Hepatocyte (in vitro differentiated cells): ENCODE measurements around the gene RDM1. TPM values are rescaled to one million over a fixed set of nuclear protein-coding genes. Genes with fewer than 3 reads are reported as not detected.

Source experiments
- DNase-seq: peaks from one replicate; pipeline ENCODE4 v3.0.0-alpha.2; 2016; ENCODE audit warnings: low spot score
- H2AFZ ChIP-seq: fragments of 200-600 bp; sonication (generic); 2 replicates; pipeline ENCODE4 v1.6.0; 2016; ENCODE audit warnings: antibody characterized with exemption, mild to moderate bottlenecking
- H3K27ac ChIP-seq: fragments of 200-600 bp; sonication (generic); 2 replicates; pipeline ENCODE4 v1.5.1; 2016; ENCODE audit warnings: mild to moderate bottlenecking
- H3K27me3 ChIP-seq: fragments of 200-600 bp; sonication (generic); 2 replicates; pipeline ENCODE4 v1.6.1; 2016
- H3K36me3 ChIP-seq: fragments of 200-600 bp; sonication (generic); replicated peaks from 2 replicates; pipeline ENCODE4 v1.5.1; 2016; ENCODE audit warnings: low read depth; ENCODE audit not compliant: insufficient read depth
- H3K4me1 ChIP-seq: fragments of 200-600 bp; sonication (generic); 2 replicates; pipeline ENCODE4 v1.5.1; 2016; ENCODE audit warnings: mild to moderate bottlenecking, moderate library complexity; ENCODE audit not compliant: insufficient read depth
- H3K4me2 ChIP-seq: fragments of 200-600 bp; sonication (generic); 2 replicates; pipeline ENCODE4 v1.6.0; 2016
- H3K4me3 ChIP-seq: fragments of 200-600 bp; sonication (generic); 2 replicates; pipeline ENCODE4 v1.5.1; 2016; ENCODE audit warnings: mild to moderate bottlenecking
- H3K79me2 ChIP-seq: fragments of 200-600 bp; sonication (generic); 2 replicates; pipeline ENCODE4 v1.6.0; 2017; ENCODE audit warnings: mild to moderate bottlenecking
- H3K9me2 ChIP-seq: fragments of 200-600 bp; sonication (generic); replicated peaks from 2 replicates; pipeline ENCODE4 v1.6.0; 2017; ENCODE audit warnings: mild to moderate bottlenecking; ENCODE audit not compliant: insufficient read depth
- H3K9me3 ChIP-seq: fragments of 200-600 bp; sonication (generic); 2 replicates; pipeline ENCODE4 v1.5.1; 2016; ENCODE audit warnings: low read depth, mild to moderate bottlenecking
- H4K20me1 ChIP-seq: fragments of 200-600 bp; sonication (generic); 2 replicates; pipeline ENCODE4 v1.6.0; 2016; ENCODE audit warnings: mild to moderate bottlenecking; ENCODE audit not compliant: insufficient read depth, poor library complexity, severe bottlenecking
- EZH2 ChIP-seq: fragments of 200-600 bp; sonication (generic); IDR thresholded peaks from 2 replicates; pipeline ENCODE4 v1.6.1; 2016; ENCODE audit warnings: antibody characterized with exemption, mild to moderate bottlenecking, borderline replicate concordance
- EZH2phosphoT487 ChIP-seq: fragments of 200-600 bp; sonication (generic); IDR thresholded peaks from one replicate; pipeline ENCODE4 v1.6.1; 2018; ENCODE audit warnings: antibody characterized with exemption, mild to moderate bottlenecking, low read depth, moderate library complexity; ENCODE audit not compliant: unreplicated experiment, severe bottlenecking
- WGBS: methylation state at CpG from one replicate; pipeline ENCODE4 v1.1.6; 2016; ENCODE audit warnings: low lambda C conversion rate; ENCODE audit errors: missing lambda C conversion rate; 5-methylcytosine and 5-hydroxymethylcytosine counted together
- polyA plus RNA-seq: library from polyadenylated mRNA; unstranded; fragments of >200 nt; fragmentation: Nextera tagmentation; extraction: Ambion mirVana; gene quantifications from 2 replicates; pipeline ENCODE4 v1.2.1, GENCODE V29; 2016
- total RNA-seq: library from RNA; depleted of rRNA; stranded (reverse); fragments of >200 nt; gene quantifications from 2 replicates; pipeline ENCODE4 v1.2.3, GENCODE V29; 2014
- TF ChIP-seq, protein P1 (sequence below): fragments of 200-600 bp; sonication (generic); IDR thresholded peaks from 2 replicates; pipeline ENCODE4 v1.5.1; 2016; ENCODE audit warnings: antibody characterized with exemption, mild to moderate bottlenecking; ENCODE audit not compliant: poor library complexity

RDM1 gene
- total and polyA plus RNA-seq, 2 experiments from 2014 or later = 0.87 TPM; not detected in 1

DNA sequence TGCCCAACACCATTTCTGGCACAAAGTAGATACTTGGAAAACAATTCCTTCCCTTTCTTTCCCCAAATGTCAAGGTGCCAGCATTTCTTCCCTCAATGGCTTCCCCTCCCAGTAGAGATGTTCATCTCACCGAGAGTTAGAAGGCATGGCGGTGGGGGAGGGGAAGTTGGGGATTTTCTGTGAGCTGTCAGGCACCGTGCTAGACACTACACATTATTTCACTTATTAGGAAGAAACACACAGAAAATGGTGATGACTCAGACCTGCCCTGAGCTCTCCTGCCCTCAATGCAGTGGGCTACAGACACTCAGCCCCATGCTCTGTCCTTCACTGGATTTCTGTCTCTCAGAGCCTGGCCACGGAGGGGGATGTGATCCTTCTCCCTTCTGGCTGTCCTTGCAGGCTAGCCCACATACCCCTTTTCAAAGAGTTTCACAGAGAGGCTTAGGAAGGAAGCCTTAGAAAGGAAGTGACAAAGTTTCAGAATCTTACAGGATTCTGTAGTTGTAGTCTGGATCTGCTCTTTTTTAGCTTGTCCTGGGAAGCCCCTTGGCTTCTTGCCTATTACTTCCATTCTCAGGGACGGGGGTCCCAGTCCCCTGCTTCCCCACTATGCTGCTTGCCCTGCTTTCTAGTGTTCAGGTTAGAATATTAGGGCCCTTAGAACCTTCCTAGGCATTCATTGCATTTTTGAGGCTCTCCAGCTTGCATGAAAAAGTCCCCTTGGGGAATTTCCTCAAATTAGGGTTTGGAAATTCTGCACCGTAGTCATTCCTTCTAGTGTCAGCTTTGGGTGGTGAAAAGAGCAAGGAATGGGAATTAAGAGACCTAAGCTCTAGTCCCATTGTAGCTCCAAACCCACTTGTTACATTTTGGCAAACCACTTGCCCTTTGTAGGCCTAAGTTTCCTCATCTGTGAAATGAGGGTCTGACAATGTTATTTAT is 38.2 kb downstream of the RDM1 start:
- no peaks in the 10 kb centered on the region for H3K36me3 ChIP-seq
- no peak overlapping the region for H3K4me3 ChIP-seq
- H3K79me2 ChIP-seq = no peaks in the 10 kb centered on the region
- no peaks in the 10 kb centered on the region for H3K27me3 ChIP-seq
- H3K4me2 ChIP-seq = no peak overlapping the region
- H2AFZ ChIP-seq = no peak overlapping the region
- TF ChIP-seq, protein P1, sequence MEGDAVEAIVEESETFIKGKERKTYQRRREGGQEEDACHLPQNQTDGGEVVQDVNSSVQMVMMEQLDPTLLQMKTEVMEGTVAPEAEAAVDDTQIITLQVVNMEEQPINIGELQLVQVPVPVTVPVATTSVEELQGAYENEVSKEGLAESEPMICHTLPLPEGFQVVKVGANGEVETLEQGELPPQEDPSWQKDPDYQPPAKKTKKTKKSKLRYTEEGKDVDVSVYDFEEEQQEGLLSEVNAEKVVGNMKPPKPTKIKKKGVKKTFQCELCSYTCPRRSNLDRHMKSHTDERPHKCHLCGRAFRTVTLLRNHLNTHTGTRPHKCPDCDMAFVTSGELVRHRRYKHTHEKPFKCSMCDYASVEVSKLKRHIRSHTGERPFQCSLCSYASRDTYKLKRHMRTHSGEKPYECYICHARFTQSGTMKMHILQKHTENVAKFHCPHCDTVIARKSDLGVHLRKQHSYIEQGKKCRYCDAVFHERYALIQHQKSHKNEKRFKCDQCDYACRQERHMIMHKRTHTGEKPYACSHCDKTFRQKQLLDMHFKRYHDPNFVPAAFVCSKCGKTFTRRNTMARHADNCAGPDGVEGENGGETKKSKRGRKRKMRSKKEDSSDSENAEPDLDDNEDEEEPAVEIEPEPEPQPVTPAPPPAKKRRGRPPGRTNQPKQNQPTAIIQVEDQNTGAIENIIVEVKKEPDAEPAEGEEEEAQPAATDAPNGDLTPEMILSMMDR = no peak
- no peak for TF ChIP-seq EZH2phosphoT487
- H4K20me1 ChIP-seq = no peaks in the 10 kb centered on the region
- no peak overlapping the region for H3K27ac ChIP-seq
- H3K9me2 ChIP-seq = no peaks in the 10 kb centered on the region
- H3K4me1 ChIP-seq = peaks cover 13% of the 10 kb centered on the region
- no peaks in the 10 kb centered on the region for H3K9me3 ChIP-seq
- WGBS = 79% methylated on average over 6 of the region's 6 CpGs
- no peak for DNase-seq

DNA sequence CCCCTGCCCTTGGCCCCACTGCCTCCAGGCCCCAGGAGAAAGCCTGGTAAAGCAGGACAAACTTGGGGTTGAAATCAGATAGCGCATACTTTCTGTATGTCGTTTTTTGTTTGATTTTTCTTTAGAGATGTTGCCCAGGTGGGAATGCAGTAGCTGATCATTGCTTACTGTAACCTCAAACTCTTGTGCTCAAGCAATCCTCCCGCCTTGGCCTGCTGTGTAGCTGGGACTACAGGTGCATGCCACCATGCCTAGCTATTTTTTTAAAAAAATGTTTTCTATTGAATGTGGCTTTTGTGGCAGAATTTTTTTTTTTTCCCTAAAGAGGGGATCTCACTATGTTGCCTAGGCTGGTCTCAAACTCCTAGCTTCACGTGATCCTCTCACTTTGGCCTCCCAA is 39.3 kb downstream of the RDM1 start:
- Histone ChIP-seq H3K36me3 (no peaks in the 10 kb centered on the region), H3K27ac (no peak overlapping the region), H2AFZ (no peak overlapping the region), H3K4me2 (no peak overlapping the region), H3K9me2 (no peaks in the 10 kb centered on the region), H3K27me3 (no peaks in the 10 kb centered on the region), H3K4me1 (peaks cover 13% of the 10 kb centered on the region), H3K4me3 (no peak overlapping the region), H3K79me2 (no peaks in the 10 kb centered on the region), H3K9me3 (no peaks in the 10 kb centered on the region), H4K20me1 (no peaks in the 10 kb centered on the region)
- TF ChIP-seq EZH2 = no peak
- TF ChIP-seq, protein P1 = no peak
- TF ChIP-seq EZH2phosphoT487 = no peak
- WGBS = 76% methylated on average over 4 of the region's 4 CpGs
- no peak for DNase-seq

GRCh38 chr17:35890774-35891155 is 39.8 kb downstream of the RDM1 start:
- peaks cover 13% of the 10 kb centered on the region for H3K4me1 ChIP-seq
- TF ChIP-seq, protein P1 = no peak
- no peak for TF ChIP-seq EZH2phosphoT487
- no peak for TF ChIP-seq EZH2
- no peaks in the 10 kb centered on the region for H3K36me3 ChIP-seq
- 42% methylated on average over 4 of the region's 4 CpGs for WGBS
- H3K4me3 ChIP-seq = no peak overlapping the region
- H3K4me2 ChIP-seq = no peak overlapping the region
- no peak for DNase-seq
- no peak overlapping the region for H3K27ac ChIP-seq
- H3K27me3 ChIP-seq = no peaks in the 10 kb centered on the region
- no peaks in the 10 kb centered on the region for H4K20me1 ChIP-seq
- H3K79me2 ChIP-seq = no peaks in the 10 kb centered on the region
- H3K9me2 ChIP-seq = no peaks in the 10 kb centered on the region
- no peak overlapping the region for H2AFZ ChIP-seq
- H3K9me3 ChIP-seq = no peaks in the 10 kb centered on the region
